ENCODE data around the gene DLX4.

The DLX4 gene

DNA sequence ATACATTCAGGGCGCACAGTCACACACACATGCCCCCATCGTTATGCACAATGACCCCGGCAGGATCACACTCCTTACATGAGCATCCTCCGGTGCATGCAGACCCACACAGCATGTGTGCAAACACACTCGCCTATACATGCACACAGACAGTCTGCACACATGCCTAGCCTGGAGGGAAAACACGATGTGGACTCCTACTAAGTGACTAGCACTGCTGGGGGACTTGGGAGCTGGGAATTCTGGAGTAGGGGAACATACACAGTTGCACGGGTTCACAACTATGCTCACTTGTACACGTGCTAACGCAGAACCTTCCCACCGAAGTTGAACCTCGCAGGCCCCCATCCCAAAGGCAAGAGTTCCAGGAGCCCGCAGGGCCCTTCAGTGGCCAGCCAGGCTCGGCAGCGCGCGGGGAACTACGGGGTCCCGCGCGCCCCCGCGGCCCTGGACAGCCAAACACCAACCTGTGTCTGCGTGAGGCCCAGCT is 24.0 kb downstream of the DLX4 start:
- Histone ChIP-seq H3K9me3 (ENCODE audit: insufficient read depth, low read depth, low read length) (peaks cover 4% of the 10 kb centered on the region), H3K27me3 (ENCODE audit: insufficient read depth, low read length) (no peaks in the 10 kb centered on the region), H3K79me1 (ENCODE audit: low read length) (peaks cover 20% of the 10 kb centered on the region), H4K91ac (ENCODE audit: low read depth, low read length) (peak overlapping the region; percentile 61), H3K4ac (ENCODE audit: low read depth, low read length) (peak overlapping the region; percentile 35), H2AFZ (ENCODE audit: insufficient read depth, low read length, poor library complexity) (peak overlapping the region; percentile 19), H2BK5ac (ENCODE audit: low read depth, low read length, poor library complexity) (no peak overlapping the region), H3K14ac (ENCODE audit: low read length) (peak overlapping the region; percentile 77), H3K4me1 (ENCODE audit: control insufficient read depth in 1 of 2, insufficient read depth in 2 of 2, low read length in 2 of 2) (peaks cover 8 to 18% of the 10 kb centered on the region in 2 experiments), H4K8ac (ENCODE audit: low read depth, low read length) (peak overlapping the region; percentile 72), H2AK5ac (ENCODE audit: low read length) (no peak overlapping the region), H2BK12ac (ENCODE audit: low read length) (no peak overlapping the region), H3K9ac (ENCODE audit: low read length) (peak overlapping the region; percentile 10), H3K4me2 (ENCODE audit: low read length) (peak overlapping the region; percentile 70), H3K79me2 (ENCODE audit: control insufficient read depth, insufficient read depth, low read length, poor library complexity) (peaks cover 13% of the 10 kb centered on the region), H4K12ac (ENCODE audit: low read depth, low read length) (no peak overlapping the region), H3K27ac (ENCODE audit: low read depth, low read length) (no peak overlapping the region), H3K4me3 (ENCODE audit: low read depth, low read length) (peak overlapping the region; percentile 70), H3K18ac (ENCODE audit: low read length) (peak overlapping the region; percentile 34), H3K23ac (ENCODE audit: low read length) (no peak overlapping the region), H3K36me3 (ENCODE audit: control insufficient read depth in 1 of 2, insufficient read depth in 2 of 2, low read length in 2 of 2) (peaks cover 22 to 23% of the 10 kb centered on the region in 2 experiments), H2BK120ac (ENCODE audit: insufficient read depth, low read length, poor library complexity) (peak overlapping the region; percentile 30)
- WGBS (ENCODE audit: extremely low coverage, insufficient coverage, insufficient read length), result no CpG with 5 or more reads among the region's 23 CpGs
- DNase-seq, result no peak

DNA sequence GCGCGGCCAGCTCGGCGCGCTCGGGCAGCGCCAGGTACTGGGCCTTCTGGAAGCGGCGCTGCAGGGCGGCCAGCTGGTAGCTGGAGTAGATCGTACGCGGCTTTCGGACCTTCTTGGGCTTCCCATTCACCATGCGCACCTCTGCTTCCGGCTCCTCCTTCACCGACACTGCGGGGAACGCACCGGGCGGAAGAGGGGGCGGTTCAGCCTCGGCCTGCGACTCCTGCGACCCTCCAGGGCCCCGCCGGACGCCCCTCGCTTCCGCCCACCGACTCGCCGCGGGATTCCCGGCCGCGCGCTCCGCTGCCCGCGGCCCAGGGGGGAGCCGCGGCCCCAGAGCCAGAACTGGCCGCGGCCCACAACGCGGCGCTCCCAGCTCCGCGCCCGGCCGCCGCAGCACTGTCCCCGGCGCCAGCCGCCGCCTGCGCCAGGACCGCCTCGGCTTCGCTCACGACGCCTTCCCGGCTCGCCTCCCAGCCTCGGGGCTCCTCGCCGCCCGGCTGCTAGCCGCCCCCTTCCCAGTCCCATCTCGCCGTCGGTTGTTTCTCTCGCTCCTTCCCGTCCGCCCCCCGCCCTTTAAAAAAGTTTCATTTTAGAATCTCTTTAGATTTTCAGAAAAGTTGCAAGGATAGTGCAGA is 24.6 kb downstream of the DLX4 start:
- Histone ChIP-seq H4K12ac (ENCODE audit: low read depth, low read length) (no peak overlapping the region), H2AFZ (ENCODE audit: insufficient read depth, low read length, poor library complexity) (peak overlapping the region; percentile 19), H3K9me3 (ENCODE audit: insufficient read depth, low read depth, low read length) (peaks cover 2% of the 10 kb centered on the region), H4K91ac (ENCODE audit: low read depth, low read length) (peak overlapping the region; percentile 61), H3K23ac (ENCODE audit: low read length) (no peak overlapping the region), H3K4ac (ENCODE audit: low read depth, low read length) (peak overlapping the region; percentile 35), H3K36me3 (ENCODE audit: control insufficient read depth in 1 of 2, insufficient read depth in 2 of 2, low read length in 2 of 2) (peaks cover 22 to 23% of the 10 kb centered on the region in 2 experiments), H2BK12ac (ENCODE audit: low read length) (no peak overlapping the region), H3K9ac (ENCODE audit: low read length) (peak overlapping the region; percentile 22), H4K8ac (ENCODE audit: low read depth, low read length) (peak overlapping the region; percentile 72), H3K27me3 (ENCODE audit: insufficient read depth, low read length) (no peaks in the 10 kb centered on the region), H2AK5ac (ENCODE audit: low read length) (no peak overlapping the region), H3K4me2 (ENCODE audit: low read length) (peak overlapping the region; percentile 70), H3K14ac (ENCODE audit: low read length) (peak overlapping the region; percentile 77), H2BK5ac (ENCODE audit: low read depth, low read length, poor library complexity) (peak overlapping the region; percentile 15), H3K27ac (ENCODE audit: low read depth, low read length) (no peak overlapping the region), H2BK120ac (ENCODE audit: insufficient read depth, low read length, poor library complexity) (peak overlapping the region; percentile 30), H3K18ac (ENCODE audit: low read length) (peak overlapping the region; percentile 34), H3K79me1 (ENCODE audit: low read length) (peaks cover 20% of the 10 kb centered on the region), H3K4me3 (ENCODE audit: low read depth, low read length) (peak overlapping the region; percentile 70), H3K4me1 (ENCODE audit: control insufficient read depth in 1 of 2, insufficient read depth in 2 of 2, low read length in 2 of 2) (peaks cover 8 to 15% of the 10 kb centered on the region in 2 experiments), H3K79me2 (ENCODE audit: control insufficient read depth, insufficient read depth, low read length, poor library complexity) (peaks cover 13% of the 10 kb centered on the region)
- peak in 1 of 2 donors; percentile 45 for DNase-seq
- no CpG with 5 or more reads among the region's 77 CpGs for WGBS (ENCODE audit: extremely low coverage, insufficient coverage, insufficient read length)

DNA sequence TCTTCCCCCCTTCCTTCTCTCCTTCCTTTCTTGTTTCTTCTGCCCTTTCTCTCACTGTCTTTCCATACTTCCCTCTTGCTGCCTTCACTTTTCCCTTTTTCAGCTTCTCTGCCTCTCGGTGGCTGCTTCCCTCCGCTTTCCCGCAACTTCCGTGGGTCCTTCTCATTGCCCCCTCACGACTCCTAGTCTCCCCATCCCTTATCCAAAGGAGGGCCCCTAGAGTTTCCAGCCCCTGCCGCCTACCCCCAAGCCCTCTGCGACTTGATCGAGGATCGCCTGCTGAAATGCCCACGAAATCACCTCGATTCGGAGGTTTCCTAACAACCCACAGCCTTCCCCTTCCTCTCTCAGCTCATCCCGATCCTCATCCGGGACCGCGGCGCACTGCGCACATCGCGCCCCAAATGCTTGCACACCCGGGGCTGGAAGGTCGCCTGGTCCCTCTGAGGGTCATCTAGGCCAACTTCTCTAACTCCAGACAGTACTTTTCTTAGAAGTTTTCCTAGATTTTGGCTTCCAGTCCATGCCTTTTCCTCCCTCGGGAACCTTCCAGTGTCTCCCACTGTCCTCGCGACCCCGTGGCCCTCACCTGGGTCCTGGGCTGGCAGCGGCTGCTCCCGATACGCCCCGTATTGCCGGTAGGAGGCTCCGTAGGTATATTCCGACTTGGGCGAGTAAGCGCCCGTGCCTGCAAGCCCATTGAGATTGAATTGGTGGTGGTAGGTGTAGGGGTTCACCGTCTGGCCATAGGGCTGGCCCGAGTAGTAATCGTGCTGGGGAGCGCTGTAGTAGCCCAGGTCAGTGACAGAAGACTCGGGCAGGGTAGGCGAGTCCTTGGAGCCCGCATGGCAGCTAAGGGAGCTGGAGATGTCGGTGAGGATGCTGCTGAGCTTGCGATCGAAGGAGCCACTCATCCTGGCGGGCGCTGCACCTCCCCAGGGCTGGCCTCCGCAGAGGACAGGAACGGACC is 25.4 kb downstream of the DLX4 start:
- peak overlapping the region; percentile 32 for H3K27ac ChIP-seq (ENCODE audit: low read depth, low read length)
- peak overlapping the region; percentile 38 for H2AK5ac ChIP-seq (ENCODE audit: low read length)
- H3K4me1 ChIP-seq (ENCODE audit: control insufficient read depth in 1 of 2, insufficient read depth in 2 of 2, low read length in 2 of 2), result peaks cover 8 to 15% of the 10 kb centered on the region in 2 experiments
- H4K12ac ChIP-seq (ENCODE audit: low read depth, low read length), result no peak overlapping the region
- DNase-seq, result no peak
- H3K4ac ChIP-seq (ENCODE audit: low read depth, low read length), result peak overlapping the region; percentile 28
- peak overlapping the region; percentile 12 for H2AFZ ChIP-seq (ENCODE audit: insufficient read depth, low read length, poor library complexity)
- H3K4me2 ChIP-seq (ENCODE audit: low read length), result peak overlapping the region; percentile 70
- peak overlapping the region; percentile 72 for H3K4me3 ChIP-seq (ENCODE audit: low read depth, low read length)
- H2BK5ac ChIP-seq (ENCODE audit: low read depth, low read length, poor library complexity), result peak overlapping the region; percentile 33
- H2BK120ac ChIP-seq (ENCODE audit: insufficient read depth, low read length, poor library complexity), result peak overlapping the region; percentile 34
- H3K9ac ChIP-seq (ENCODE audit: low read length), result peak overlapping the region; percentile 15
- H3K18ac ChIP-seq (ENCODE audit: low read length), result peak overlapping the region; percentile 64
- peaks cover 13% of the 10 kb centered on the region for H3K79me2 ChIP-seq (ENCODE audit: control insufficient read depth, insufficient read depth, low read length, poor library complexity)
- peaks cover 2% of the 10 kb centered on the region for H3K9me3 ChIP-seq (ENCODE audit: insufficient read depth, low read depth, low read length)
- no CpG with 5 or more reads among the region's 50 CpGs for WGBS (ENCODE audit: extremely low coverage, insufficient coverage, insufficient read length)
- H2BK12ac ChIP-seq (ENCODE audit: low read length), result peak overlapping the region; percentile 10
- peaks cover 20% of the 10 kb centered on the region for H3K79me1 ChIP-seq (ENCODE audit: low read length)
- peak overlapping the region; percentile 48 for H3K14ac ChIP-seq (ENCODE audit: low read length)
- H3K36me3 ChIP-seq (ENCODE audit: control insufficient read depth in 1 of 2, insufficient read depth in 2 of 2, low read length in 2 of 2), result peaks cover 18 to 19% of the 10 kb centered on the region in 2 experiments
- H3K27me3 ChIP-seq (ENCODE audit: insufficient read depth, low read length), result no peaks in the 10 kb centered on the region
- peak overlapping the region; percentile 40 for H4K91ac ChIP-seq (ENCODE audit: low read depth, low read length)
- no peak overlapping the region for H3K23ac ChIP-seq (ENCODE audit: low read length)
- H4K8ac ChIP-seq (ENCODE audit: low read depth, low read length), result peak overlapping the region; percentile 43

DNA sequence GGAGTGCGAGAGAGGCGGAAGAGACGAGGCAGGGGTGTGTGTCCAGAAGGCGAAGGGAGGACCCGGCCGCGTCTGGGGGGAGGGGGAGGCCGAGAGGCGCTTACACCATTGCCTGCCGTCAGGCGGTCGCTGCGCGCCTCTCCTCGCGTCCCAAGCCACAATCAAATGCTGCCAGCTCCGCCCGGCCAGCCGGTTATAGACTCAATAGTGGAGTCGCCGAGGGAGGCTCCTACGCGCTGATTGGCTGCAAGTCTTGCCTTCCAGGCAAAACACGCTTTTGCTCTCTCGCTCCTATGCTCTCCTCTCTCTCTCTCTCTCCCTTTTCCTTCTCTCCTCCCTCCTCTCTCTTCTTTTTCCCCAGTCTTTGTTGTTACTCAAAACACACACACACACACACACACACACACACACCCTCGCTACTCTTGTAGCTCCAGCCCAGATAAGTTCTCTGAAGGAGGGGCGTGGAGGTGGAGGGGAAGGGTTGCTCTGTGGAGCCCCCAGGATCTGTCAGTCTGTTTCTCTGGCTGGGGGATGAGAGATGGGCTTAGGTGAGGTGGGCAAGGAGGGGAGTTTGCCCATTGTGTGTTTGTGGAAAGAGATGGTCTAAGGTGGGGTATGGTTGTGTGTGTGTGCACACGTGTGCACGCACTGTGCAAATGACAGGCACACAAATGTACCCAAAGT is 26.2 kb downstream of the DLX4 start, which contains the start of gene DLX3:
Gene DLX3, minus strand, starts transcription at position 170 of the 684 bp plus-strand sequence. CDS start 226 bp downstream, outside the sequence.
- no CpG with 5 or more reads among the region's 29 CpGs for WGBS (ENCODE audit: extremely low coverage, insufficient coverage, insufficient read length)
- H3K79me2 ChIP-seq (ENCODE audit: control insufficient read depth, insufficient read depth, low read length, poor library complexity), result peaks cover 13% of the 10 kb centered on the region
- peaks cover 16 to 18% of the 10 kb centered on the region in 2 experiments for H3K36me3 ChIP-seq (ENCODE audit: control insufficient read depth in 1 of 2, insufficient read depth in 2 of 2, low read length in 2 of 2)

More for the DNA sequence above, 26.2 kb downstream of the DLX4 start, which contains the start of gene DLX3:
- DNase-seq, result peak; percentile 94 to 96
- Histone ChIP-seq H3K4me1 (ENCODE audit: control insufficient read depth in 1 of 2, insufficient read depth in 2 of 2, low read length in 2 of 2) (peaks cover 8 to 15% of the 10 kb centered on the region in 2 experiments), H3K79me1 (ENCODE audit: low read length) (peaks cover 20% of the 10 kb centered on the region), H4K91ac (ENCODE audit: low read depth, low read length) (peak within 1 kb of the TSS; percentile 46), H3K23ac (ENCODE audit: low read length) (no peak within 1 kb of the TSS), H2BK12ac (ENCODE audit: low read length) (peak within 1 kb of the TSS; percentile 10), H3K14ac (ENCODE audit: low read length) (peak within 1 kb of the TSS; percentile 48), H2BK120ac (ENCODE audit: insufficient read depth, low read length, poor library complexity) (peak within 1 kb of the TSS; percentile 34), H3K9me3 (ENCODE audit: insufficient read depth, low read depth, low read length) (peaks cover 2% of the 10 kb centered on the region), H3K27me3 (ENCODE audit: insufficient read depth, low read length) (no peaks in the 10 kb centered on the region), H2BK5ac (ENCODE audit: low read depth, low read length, poor library complexity) (peak within 1 kb of the TSS; percentile 33), H3K4ac (ENCODE audit: low read depth, low read length) (peak within 1 kb of the TSS; percentile 28), H3K9ac (ENCODE audit: low read length) (peak within 1 kb of the TSS; percentile 15), H4K12ac (ENCODE audit: low read depth, low read length) (no peak within 1 kb of the TSS), H3K4me3 (ENCODE audit: low read depth, low read length) (peak within 1 kb of the TSS; percentile 72), H4K8ac (ENCODE audit: low read depth, low read length) (peak within 1 kb of the TSS; percentile 43), H3K27ac (ENCODE audit: low read depth, low read length) (peak within 1 kb of the TSS; percentile 32), H3K18ac (ENCODE audit: low read length) (peak within 1 kb of the TSS; percentile 64), H2AK5ac (ENCODE audit: low read length) (peak within 1 kb of the TSS; percentile 42), H3K4me2 (ENCODE audit: low read length) (peak within 1 kb of the TSS; percentile 70), H2AFZ (ENCODE audit: insufficient read depth, low read length, poor library complexity) (peak within 1 kb of the TSS; percentile 12)

Data from trophoblast cell (in vitro differentiated cells and primary cell).